DMS79 (cell line): ENCODE measurements around the gene EHBP1.
"Not testable (repeated sequence)": the region's sequence is repeated elsewhere in the genome, so short reads cannot be mapped to it uniquely, and the experiment has no call there.

Experiments
- DNase-seq: peaks from one replicate; lab custom pipeline; 2025; lab: John Stamatoyannopoulos, UW

Gene EHBP1

GRCh38 chr2:62705859-62706720 lies 577 bp downstream of the EHBP1 start:
- DNase-seq: peak; percentile 29

DNA sequence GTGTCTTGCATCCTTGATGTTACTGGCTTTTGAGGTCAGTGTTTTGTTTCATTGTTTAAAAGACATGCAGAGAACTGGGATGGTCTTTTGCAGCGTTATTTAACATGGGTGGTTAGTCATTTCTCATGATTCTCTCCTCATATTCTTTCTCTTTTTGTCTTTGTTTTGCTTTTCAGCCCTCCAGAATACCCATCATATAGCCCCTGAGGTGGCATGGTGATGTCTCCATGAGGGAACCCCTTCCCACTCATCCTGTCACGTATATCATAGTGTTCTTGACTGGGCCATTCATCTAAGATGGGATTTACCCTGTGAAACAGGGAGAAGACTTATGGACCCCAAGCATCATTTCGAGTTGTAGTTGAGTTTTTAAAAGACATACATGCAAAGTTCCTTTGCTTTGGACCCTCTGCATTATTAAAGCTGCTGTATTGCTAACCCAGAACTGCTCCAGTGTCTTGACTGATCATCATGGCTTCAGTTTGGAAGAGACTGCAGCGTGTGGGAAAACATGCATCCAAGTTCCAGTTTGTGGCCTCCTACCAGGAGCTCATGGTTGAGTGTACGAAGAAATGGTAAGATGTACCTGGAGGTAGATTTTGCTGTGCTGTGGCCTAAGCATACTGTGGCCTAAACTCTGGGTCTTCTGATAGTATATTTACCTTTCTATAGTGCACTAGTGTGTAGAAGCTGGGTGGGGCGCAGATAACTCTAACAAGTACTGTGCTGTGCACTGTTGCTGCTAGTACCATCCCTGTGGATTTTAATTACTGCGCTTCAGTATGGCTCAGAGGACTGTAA lies 1.4 kb downstream of the EHBP1 start:
- no peak for DNase-seq

DNA sequence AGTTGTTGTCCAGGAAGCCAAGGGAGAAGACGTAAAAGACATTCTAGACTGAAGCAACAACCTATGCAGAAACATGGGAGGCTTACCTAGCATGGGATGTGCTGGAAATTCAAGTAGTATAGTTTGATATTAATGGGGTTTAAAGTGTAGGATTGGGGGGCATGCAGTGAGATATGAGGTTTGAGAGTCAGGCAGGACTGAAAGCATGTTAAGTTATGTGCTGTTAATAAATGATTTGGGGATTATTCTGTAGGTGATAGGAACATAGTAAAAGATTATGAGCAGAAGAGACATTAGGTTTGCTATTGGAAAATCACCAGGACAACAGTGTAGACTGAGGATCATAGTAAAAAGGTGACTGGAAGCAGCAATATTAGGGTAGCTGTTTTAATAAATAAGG lies 3.2 kb downstream of the EHBP1 start:
- no peak for DNase-seq

DNA sequence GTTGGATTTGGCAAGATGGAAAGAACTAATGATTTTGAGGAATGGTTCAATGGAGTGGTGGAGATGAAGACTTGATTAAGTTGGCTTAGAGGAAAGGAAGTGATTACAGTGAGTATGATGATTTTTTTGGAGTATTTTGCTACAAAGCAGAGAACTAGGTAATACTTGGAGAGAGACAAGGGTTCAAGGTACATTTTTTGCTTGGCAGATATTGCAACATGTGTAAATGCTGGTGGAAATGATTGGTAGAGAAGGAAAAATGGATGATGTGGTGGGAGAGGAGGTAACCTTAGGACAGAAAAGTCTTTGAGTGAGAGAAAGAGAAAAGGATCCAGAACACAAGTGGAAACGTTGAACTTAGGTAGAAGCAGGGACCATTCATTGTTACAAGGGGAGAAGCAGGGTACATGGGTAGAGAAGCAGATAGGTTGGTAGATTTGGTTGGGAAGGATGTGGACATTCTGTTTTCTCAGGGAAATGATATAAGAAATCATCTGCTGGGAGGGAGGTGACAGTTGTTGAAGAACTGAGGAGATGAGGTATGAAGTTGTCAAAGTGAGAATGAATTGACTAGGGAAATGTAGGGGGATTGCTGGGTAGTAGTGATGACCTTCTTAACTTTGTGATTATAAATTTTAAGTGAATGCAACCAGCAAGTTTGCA lies 6.5 kb downstream of the EHBP1 start:
- no peak for DNase-seq

GRCh38 chr2:62713196-62713595 lies 7.7 kb downstream of the EHBP1 start:
- DNase-seq: not testable (repeated sequence)

DNA sequence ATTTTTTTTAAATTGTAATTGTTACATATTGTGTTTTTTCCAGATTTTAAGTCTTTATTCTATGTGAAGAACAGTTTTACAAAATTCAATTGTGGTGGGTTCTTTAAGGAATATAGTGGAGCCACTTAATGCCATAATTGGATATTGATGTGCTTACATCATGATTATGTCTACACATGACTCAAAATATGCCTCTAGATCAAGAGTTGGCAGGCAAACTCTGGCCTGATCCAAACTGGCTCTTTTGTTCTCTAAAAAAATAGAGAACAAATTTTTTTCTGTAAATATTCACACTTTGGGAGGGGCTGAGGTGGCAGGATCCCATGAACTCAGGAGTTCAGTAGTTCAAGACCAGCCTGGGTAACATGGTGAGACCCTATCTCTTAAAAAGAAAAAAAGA lies 8.3 kb downstream of the EHBP1 start:
- DNase-seq: no peak

DNA sequence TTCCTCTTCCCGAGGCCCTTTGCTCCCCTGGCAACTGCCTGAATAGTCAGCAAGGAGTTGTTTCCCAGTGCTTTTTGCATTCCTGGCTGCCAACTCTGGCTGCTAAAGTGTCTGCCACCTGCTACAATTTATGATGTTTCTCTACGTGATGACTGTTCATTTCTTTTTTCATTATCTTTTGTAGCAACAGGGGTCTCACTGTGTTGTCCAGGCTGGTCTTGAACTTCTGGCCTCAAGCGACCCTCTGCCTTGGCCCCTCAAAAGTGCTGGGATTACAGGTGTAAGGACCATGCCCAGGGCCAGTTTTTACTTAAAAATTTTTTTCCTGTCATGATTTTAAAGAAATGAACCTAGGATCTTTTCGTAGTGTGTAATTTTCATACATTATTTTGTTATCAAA lies 11.3 kb downstream of the EHBP1 start:
- DNase-seq: no peak

GRCh38 chr2:62717503-62718081 lies 12.1 kb downstream of the EHBP1 start:
- no peak for DNase-seq

- DNase-seq: no peak
These were observed 12.8 kb downstream of the EHBP1 start for GRCh38 chr2:62718225-62718822.

DNA sequence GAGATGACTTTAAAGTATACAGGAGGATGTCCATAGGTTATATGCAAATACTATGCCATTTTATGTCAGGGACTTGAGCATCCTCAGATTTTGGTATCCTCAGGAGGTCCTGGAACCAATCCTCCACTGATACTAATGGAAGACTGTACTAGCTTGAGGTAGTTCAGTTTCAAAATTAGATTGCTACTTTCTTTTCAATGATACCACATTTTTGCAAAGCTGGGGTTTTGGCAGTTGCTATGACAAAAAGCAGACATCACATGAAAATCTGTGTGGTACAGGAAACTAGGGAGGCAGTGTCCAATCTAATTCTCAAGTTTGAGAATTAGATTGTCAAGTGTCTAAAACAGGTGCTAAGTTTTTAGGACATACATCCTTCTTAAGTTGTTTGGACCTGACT lies 14.2 kb downstream of the EHBP1 start:
- no peak for DNase-seq

GRCh38 chr2:62722679-62723078 lies 17.2 kb downstream of the EHBP1 start:
- DNase-seq: no peak

DNA sequence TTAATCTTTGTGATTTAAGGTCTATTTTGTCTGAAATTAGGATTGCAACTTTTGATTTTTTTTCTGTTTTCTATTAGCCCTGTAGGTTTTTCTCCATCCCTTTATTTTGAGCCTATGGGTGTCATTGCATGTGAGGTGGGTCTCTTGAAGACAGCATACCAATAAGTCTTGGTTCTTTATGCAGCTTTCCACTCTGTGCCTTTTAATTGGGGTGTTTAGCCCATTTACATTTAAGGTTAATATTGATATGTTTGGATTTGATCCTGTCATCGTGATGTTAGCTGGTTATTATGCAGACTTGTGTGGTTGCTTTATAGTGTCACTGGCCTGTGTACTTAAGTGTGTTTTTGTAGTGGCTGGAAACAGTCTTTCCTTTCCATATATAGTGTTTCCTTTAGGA lies 17.7 kb downstream of the EHBP1 start:
- DNase-seq: no peak

GRCh38 chr2:62724106-62724505 lies 18.6 kb downstream of the EHBP1 start:
- DNase-seq: no peak

DNA sequence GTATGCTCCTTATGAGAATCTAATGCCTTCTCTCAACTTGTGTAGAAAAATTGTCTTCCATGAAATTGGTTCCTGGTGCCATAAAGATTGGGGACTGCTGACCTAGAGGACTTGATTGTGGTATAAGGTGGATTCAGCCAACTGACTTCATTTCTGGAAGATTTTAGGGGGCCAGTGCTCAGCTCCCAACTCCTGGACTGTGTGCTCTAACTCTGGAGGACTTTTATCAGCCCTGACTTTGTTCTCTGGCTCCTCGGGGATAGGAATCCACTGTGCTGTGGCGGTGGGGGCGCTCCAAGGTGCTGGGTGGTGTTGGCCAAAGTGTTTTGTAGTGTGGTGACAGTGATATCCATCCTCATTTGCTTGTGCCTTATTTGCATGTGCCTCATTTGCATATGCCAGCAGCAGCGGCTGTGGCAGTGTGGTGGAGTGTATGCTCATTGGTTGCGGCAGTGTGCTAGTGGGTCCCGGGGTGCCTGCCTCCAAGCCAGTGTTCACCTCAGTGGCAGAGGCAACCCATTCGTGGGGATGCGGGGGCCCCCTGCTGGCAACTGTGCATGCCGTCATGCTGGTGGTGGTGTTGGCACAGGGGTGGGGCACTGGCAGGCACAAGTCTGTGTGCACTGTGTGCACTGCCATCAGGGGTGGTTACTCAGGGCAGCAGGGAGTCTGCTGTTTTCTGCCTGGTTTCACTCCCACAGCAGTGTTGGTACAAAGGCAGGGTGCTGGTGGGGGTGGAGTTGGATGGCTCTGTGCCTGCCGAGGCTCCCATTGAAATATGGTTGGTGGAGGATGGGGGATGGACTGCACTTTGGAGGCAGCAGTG lies 19.6 kb downstream of the EHBP1 start:
- DNase-seq: no peak

GRCh38 chr2:62725712-62726055 lies 20.2 kb downstream of the EHBP1 start:
- DNase-seq: no peak

- DNase-seq: no peak
These were observed 21.9 kb downstream of the EHBP1 start for GRCh38 chr2:62727259-62727867.

GRCh38 chr2:62727876-62728566 lies 22.5 kb downstream of the EHBP1 start:
- no peak for DNase-seq

- DNase-seq: no peak
These were observed 25.8 kb downstream of the EHBP1 start for GRCh38 chr2:62731275-62731674.

DNA sequence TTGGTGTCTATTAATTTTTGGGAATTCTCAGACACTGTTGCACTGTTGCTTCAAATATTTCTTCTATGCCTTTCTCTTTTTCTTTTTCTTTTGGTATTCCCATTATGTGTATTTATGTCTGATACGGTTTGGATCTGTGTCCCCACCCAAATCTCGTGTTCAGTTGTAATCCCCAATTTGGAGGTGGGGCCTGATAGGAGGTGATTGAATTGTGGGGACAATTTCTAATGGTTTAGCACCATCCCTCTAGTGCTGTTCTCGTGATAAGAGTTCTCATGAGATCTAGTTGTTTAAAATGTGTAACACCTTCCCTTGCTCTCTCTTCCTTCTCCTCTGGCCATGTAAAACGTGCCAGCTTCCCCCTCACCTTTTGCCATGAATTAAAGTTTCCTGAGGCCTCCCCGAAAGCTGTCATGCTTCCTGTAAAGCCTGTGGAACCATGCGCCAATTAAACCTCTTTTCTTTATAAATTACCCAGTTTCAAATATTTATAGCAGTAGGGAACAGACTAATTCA lies 26.8 kb downstream of the EHBP1 start:
- DNase-seq: no peak

- DNase-seq: no peak
These were observed 28.0 kb downstream of the EHBP1 start for GRCh38 chr2:62733546-62733945.
